Lung (tissue), 12 donors: Measurements from ENCODE around the gene ANKLE1. TPM values are rescaled to one million over a fixed set of nuclear protein-coding genes. Genes with fewer than 3 reads are reported as not detected.

Source experiments
- ATAC-seq: fragments of 200-7000 bp; cut with Tn5 transposase; one replicate; pipeline ENCODE4 v1.9.1; 2020; ENCODE audit warnings: moderate number of reproducible peaks; ENCODE audit not compliant: insufficient read depth, low FRiP score
- DNase-seq, 3 donors: peaks; one replicate each; pipeline ENCODE4 v3.0.0-alpha.2; 2013 to 2017
- H3K27ac ChIP-seq, 2 donors: one replicate each; pipeline ENCODE4 v1.5.1; 2013; ENCODE audit warnings: mild to moderate bottlenecking in 2 of 2, moderate library complexity in 2 of 2, control low read depth in 1 of 2, inconsistent platforms in 1 of 2, low read depth in 1 of 2, low read length in 1 of 2
- H3K27me3 ChIP-seq, 3 donors: one replicate each; pipeline ENCODE4 v1.5.1; 2013; ENCODE audit warnings: low read length in 2 of 3; ENCODE audit not compliant: control insufficient read depth in 3 of 3, insufficient read depth in 3 of 3
- H3K36me3 ChIP-seq, 4 donors: one replicate each; pipeline ENCODE4 v1.5.1; 2013; ENCODE audit warnings: low read length in 4 of 4, mild to moderate bottlenecking in 1 of 4, moderate library complexity in 1 of 4; ENCODE audit not compliant: control insufficient read depth in 4 of 4, insufficient read depth in 4 of 4
- H3K4me1 ChIP-seq, 5 donors: one replicate each; pipeline ENCODE4 v1.5.1; 2013; ENCODE audit warnings: low read length in 5 of 5, mild to moderate bottlenecking in 2 of 5, moderate library complexity in 1 of 5; ENCODE audit not compliant: control insufficient read depth in 5 of 5, insufficient read depth in 5 of 5
- H3K4me3 ChIP-seq: one replicate; pipeline ENCODE4 v1.5.1; 2013; ENCODE audit warnings: mild to moderate bottlenecking, control low read depth, moderate library complexity
- H3K9ac ChIP-seq, 2 donors: one replicate each; pipeline ENCODE4 v1.5.1; 2013; ENCODE audit warnings: low read length in 2 of 2, control low read depth in 1 of 2; ENCODE audit not compliant: insufficient read depth in 1 of 2
- H3K9me3 ChIP-seq, 4 donors: one replicate each; pipeline ENCODE4 v1.5.1; 2013; ENCODE audit warnings: low read length in 3 of 4, mild to moderate bottlenecking in 1 of 4, moderate library complexity in 1 of 4; ENCODE audit not compliant: control insufficient read depth in 4 of 4, insufficient read depth in 3 of 4
- WGBS, 2 donors: extraction: QIAGEN DNeasy Blood & Tissue Kit; methylation state at CpG; one replicate each; pipeline ENCODE4 v1.1.7; 2013; 5-methylcytosine and 5-hydroxymethylcytosine counted together
- polyA plus RNA-seq, 2 donors: library from polyadenylated mRNA; stranded (reverse); fragments of 200-250 nt; gene quantifications; one replicate each; pipeline ENCODE4 v1.2.1, GENCODE V29; 2013
- total RNA-seq, 2 donors: library from RNA; depleted of rRNA in 1 of 2; stranded (reverse); fragments of >200 nt in 1 of 2; gene quantifications; one replicate each; pipeline ENCODE4 v1.2.1, GENCODE V29; 2014 to 2021
- TF ChIP-seq, protein P1 (sequence below): IDR thresholded peaks from 2 replicates; pipeline ENCODE4 v1.5.1; 2012; ENCODE audit warnings: mild to moderate bottlenecking; ENCODE audit errors: control extremely low read depth, extremely low read depth
- donor health status: control.
- donor health status: control.
- donor health status: Bipolar disorder and iron deficiency.
- donor health status: healthy.
- donor health status: DM: yes; HTN: yes; CAD: no.

The ANKLE1 gene
- total and polyA plus RNA-seq, 4 donors: 0.43 to 1.6 (median 1.0) TPM

DNA sequence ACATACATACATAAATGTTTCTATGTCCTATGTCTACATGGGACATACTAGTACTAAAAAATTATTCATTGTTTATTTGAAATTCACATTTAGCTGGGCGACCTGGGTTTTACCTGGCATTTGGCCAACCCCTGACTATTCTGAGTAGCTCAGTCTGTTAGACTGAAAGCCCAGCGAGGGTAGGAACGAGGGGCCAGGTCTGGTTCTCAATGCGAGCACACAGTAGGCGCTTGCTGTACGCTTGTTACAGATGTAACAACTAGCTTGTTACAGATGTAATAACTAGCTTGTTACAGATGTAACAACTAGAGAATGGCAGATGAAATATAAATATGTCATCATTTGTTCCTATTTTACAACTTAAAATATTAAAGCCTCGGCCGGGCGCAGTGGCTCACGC lies 53.9 kb downstream of the ANKLE1 start:
- 67 to 74% methylated on average over 10 of the region's 10 CpGs for WGBS, 2 donors
- Histone ChIP-seq H3K27me3 (peaks cover 0 to 1% (median 0%) of the 10 kb centered on the region in 3 donors), H3K36me3 (peaks cover 0 to 3% (median 0%) of the 10 kb centered on the region in 4 donors), H3K9me3 (no peaks in the 10 kb centered on the region), H3K4me1 (peaks cover 0 to 21% (median 5%) of the 10 kb centered on the region in 5 donors), H3K27ac (no peak overlapping the region), H3K4me3 (no peak overlapping the region), H3K9ac (no peak overlapping the region)
- ATAC-seq (no peak), DNase-seq (no peak)
- TF ChIP-seq, protein P1, sequence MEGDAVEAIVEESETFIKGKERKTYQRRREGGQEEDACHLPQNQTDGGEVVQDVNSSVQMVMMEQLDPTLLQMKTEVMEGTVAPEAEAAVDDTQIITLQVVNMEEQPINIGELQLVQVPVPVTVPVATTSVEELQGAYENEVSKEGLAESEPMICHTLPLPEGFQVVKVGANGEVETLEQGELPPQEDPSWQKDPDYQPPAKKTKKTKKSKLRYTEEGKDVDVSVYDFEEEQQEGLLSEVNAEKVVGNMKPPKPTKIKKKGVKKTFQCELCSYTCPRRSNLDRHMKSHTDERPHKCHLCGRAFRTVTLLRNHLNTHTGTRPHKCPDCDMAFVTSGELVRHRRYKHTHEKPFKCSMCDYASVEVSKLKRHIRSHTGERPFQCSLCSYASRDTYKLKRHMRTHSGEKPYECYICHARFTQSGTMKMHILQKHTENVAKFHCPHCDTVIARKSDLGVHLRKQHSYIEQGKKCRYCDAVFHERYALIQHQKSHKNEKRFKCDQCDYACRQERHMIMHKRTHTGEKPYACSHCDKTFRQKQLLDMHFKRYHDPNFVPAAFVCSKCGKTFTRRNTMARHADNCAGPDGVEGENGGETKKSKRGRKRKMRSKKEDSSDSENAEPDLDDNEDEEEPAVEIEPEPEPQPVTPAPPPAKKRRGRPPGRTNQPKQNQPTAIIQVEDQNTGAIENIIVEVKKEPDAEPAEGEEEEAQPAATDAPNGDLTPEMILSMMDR: no peak

Other genes starting within 250 kb of the ANKLE1 start
- 1 to 10 TPM; 8.4 to 8.5 TPM for gene HAUS8, start 206.4 kb upstream of the ANKLE1 start, total RNA-seq
- gene HAUS8, start 206.4 kb upstream of the ANKLE1 start, polyA plus RNA-seq: 10 to 100 TPM in 1 of 2 donors, 1 to 10 TPM in 1; 6.1 to 13.8 TPM
- 100 to 1,000 TPM in 1 of 2 donors, 10 to 100 TPM in 1; 44.3 to 121 TPM for gene MYO9B, start 206.1 kb upstream of the ANKLE1 start, total RNA-seq
- 10 to 100 TPM; 95.2 to 99.2 TPM for gene MYO9B, start 206.1 kb upstream of the ANKLE1 start, polyA plus RNA-seq
- 10 to 100 TPM; 22.0 to 33.5 TPM for gene USE1, start 66.5 kb upstream of the ANKLE1 start, total RNA-seq
- 10 to 100 TPM; 36.2 to 60.1 TPM for gene USE1, start 66.5 kb upstream of the ANKLE1 start, polyA plus RNA-seq
- gene OCEL1, start 55.7 kb upstream of the ANKLE1 start, total RNA-seq: 10 to 100 TPM in 1 of 2 donors, 1 to 10 TPM in 1; 9.1 to 39.5 TPM
- gene OCEL1, start 55.7 kb upstream of the ANKLE1 start, polyA plus RNA-seq: 10 to 100 TPM; 19.4 to 31.1 TPM
- 10 to 100 TPM; 26.1 to 65.5 TPM for gene NR2F6, start 36.0 kb upstream of the ANKLE1 start, total RNA-seq
- 10 to 100 TPM; 26.8 to 28.0 TPM for gene NR2F6, start 36.0 kb upstream of the ANKLE1 start, polyA plus RNA-seq
- gene USHBP1, start 17.2 kb upstream of the ANKLE1 start, total RNA-seq: 10 to 100 TPM; 11.8 to 12.3 TPM
- 10 to 100 TPM in 1 of 2 donors, 1 to 10 TPM in 1; 6.2 to 11.4 TPM for gene USHBP1, start 17.2 kb upstream of the ANKLE1 start, polyA plus RNA-seq
- 10 to 100 TPM; 52.4 to 75.1 TPM for gene BABAM1, start 14.5 kb upstream of the ANKLE1 start, total RNA-seq
- gene BABAM1, start 14.5 kb upstream of the ANKLE1 start, polyA plus RNA-seq: 10 to 100 TPM; 61.8 to 65.1 TPM
- 10 to 100 TPM; 12.8 to 23.0 TPM for gene ABHD8, start 21.5 kb downstream of the ANKLE1 start, total RNA-seq
- 10 to 100 TPM; 14.9 to 15.4 TPM for gene ABHD8, start 21.5 kb downstream of the ANKLE1 start, polyA plus RNA-seq
- gene MRPL34, start 24.0 kb downstream of the ANKLE1 start, total RNA-seq: 10 to 100 TPM; 22.3 to 85.7 TPM
- 100 to 1,000 TPM; 101 to 137 TPM for gene MRPL34, start 24.0 kb downstream of the ANKLE1 start, polyA plus RNA-seq
- 10 to 100 TPM; 16.1 to 40.7 TPM for gene DDA1, start 27.7 kb downstream of the ANKLE1 start, total RNA-seq
- gene DDA1, start 27.7 kb downstream of the ANKLE1 start, polyA plus RNA-seq: 10 to 100 TPM; 60.2 to 66.5 TPM
- gene ANO8, start 53.0 kb downstream of the ANKLE1 start, total RNA-seq: 10 to 100 TPM in 1 of 2 donors, 1 to 10 TPM in 1; 7.1 to 22.5 TPM
- gene ANO8, start 53.0 kb downstream of the ANKLE1 start, polyA plus RNA-seq: 1 to 10 TPM; 7.1 to 8.8 TPM
- gene GTPBP3, start 55.7 kb downstream of the ANKLE1 start, total RNA-seq: 10 to 100 TPM; 22.2 to 24.1 TPM
- 10 to 100 TPM; 13.3 to 14.2 TPM for gene GTPBP3, start 55.7 kb downstream of the ANKLE1 start, polyA plus RNA-seq
- gene PLVAP, start 95.4 kb downstream of the ANKLE1 start, total RNA-seq: 10 to 100 TPM in 1 of 2 donors, 1 to 10 TPM in 1; 6.4 to 29.1 TPM
- 10 to 100 TPM; 22.6 to 55.0 TPM for gene PLVAP, start 95.4 kb downstream of the ANKLE1 start, polyA plus RNA-seq
- gene CCDC194, start 112.3 kb downstream of the ANKLE1 start, total RNA-seq: under 1 TPM in 1 of 2 donors, not detected in 1; 0.74 TPM
- gene CCDC194, start 112.3 kb downstream of the ANKLE1 start, polyA plus RNA-seq: under 1 TPM; 0.13 to 0.37 TPM
- 10 to 100 TPM; 49.8 to 71.3 TPM for gene BST2, start 123.7 kb downstream of the ANKLE1 start, total RNA-seq
- gene BST2, start 123.7 kb downstream of the ANKLE1 start, polyA plus RNA-seq: 100 to 1,000 TPM in 1 of 2 donors, 10 to 100 TPM in 1; 48.2 to 179 TPM
- 10 to 100 TPM; 28.5 to 66.9 TPM for gene MVB12A, start 138.1 kb downstream of the ANKLE1 start, total RNA-seq
- gene MVB12A, start 138.1 kb downstream of the ANKLE1 start, polyA plus RNA-seq: 10 to 100 TPM; 59.6 to 62.1 TPM
- under 1 TPM; 0.12 to 0.57 TPM for gene TMEM221, start 166.8 kb downstream of the ANKLE1 start, total RNA-seq
- gene TMEM221, start 166.8 kb downstream of the ANKLE1 start, polyA plus RNA-seq: under 1 TPM; 0.06 to 0.08 TPM
- gene NXNL1, start 179.0 kb downstream of the ANKLE1 start, total RNA-seq: not detected
- gene NXNL1, start 179.0 kb downstream of the ANKLE1 start, polyA plus RNA-seq: not detected
- gene SLC27A1, start 188.6 kb downstream of the ANKLE1 start, total RNA-seq: 10 to 100 TPM; 25.4 to 26.9 TPM
- 10 to 100 TPM; 12.2 to 15.8 TPM for gene SLC27A1, start 188.6 kb downstream of the ANKLE1 start, polyA plus RNA-seq
- gene PGLS, start 229.7 kb downstream of the ANKLE1 start, total RNA-seq: 100 to 1,000 TPM in 1 of 2 donors, 10 to 100 TPM in 1; 63.2 to 109 TPM
- gene PGLS, start 229.7 kb downstream of the ANKLE1 start, polyA plus RNA-seq: 100 to 1,000 TPM; 107 to 122 TPM